Measurements from ENCODE around the gene FAM53A. TPM values are rescaled to one million over a fixed set of nuclear protein-coding genes. Genes with fewer than 3 reads are reported as not detected.

FAM53A gene
- total RNA-seq, 1 donor from 2014 or later, result 1.8 TPM

- Mint-ChIP-seq H3K36me3 (ENCODE audit: low read depth, unreplicated experiment) (no peaks in the 10 kb centered on the region), H3K9me3 (ENCODE audit: unreplicated experiment) (no peaks in the 10 kb centered on the region), H3K4me1 (ENCODE audit: unreplicated experiment) (peaks cover 2% of the 10 kb centered on the region), H3K27ac (ENCODE audit: unreplicated experiment) (no peak overlapping the region), H3K4me3 (ENCODE audit: unreplicated experiment) (no peak overlapping the region), H3K27me3 (ENCODE audit: unreplicated experiment) (peaks cover 6% of the 10 kb centered on the region)
- TF ChIP-seq CTCF (IDR thresholded peaks at IDR 0.05; ENCODE audit: unreplicated experiment), result no peak
- no peak for DNase-seq (ENCODE audit: low spot score)
Observed at GRCh38 chr4:1596393-1596792, 87.7 kb downstream of the FAM53A start.

- Mint-ChIP-seq H3K4me1 (ENCODE audit: unreplicated experiment) (peaks cover 2% of the 10 kb centered on the region), H3K4me3 (ENCODE audit: unreplicated experiment) (no peak overlapping the region), H3K27me3 (ENCODE audit: unreplicated experiment) (peaks cover 7% of the 10 kb centered on the region), H3K27ac (ENCODE audit: unreplicated experiment) (no peak overlapping the region), H3K9me3 (ENCODE audit: unreplicated experiment) (no peaks in the 10 kb centered on the region), H3K36me3 (ENCODE audit: low read depth, unreplicated experiment) (peaks cover 2% of the 10 kb centered on the region)
- no peak for DNase-seq (ENCODE audit: low spot score)
- TF ChIP-seq CTCF (IDR thresholded peaks at IDR 0.05; ENCODE audit: unreplicated experiment), result no peak
Observed at GRCh38 chr4:1595789-1596325, 88.3 kb downstream of the FAM53A start.

GRCh38 chr4:1594871-1595788, 89.0 kb downstream of the FAM53A start:
- TF ChIP-seq CTCF (IDR thresholded peaks at IDR 0.05; ENCODE audit: unreplicated experiment), result no peak
- no peak overlapping the region for H3K27ac Mint-ChIP-seq (ENCODE audit: unreplicated experiment)
- no peak for DNase-seq (ENCODE audit: low spot score)
- peaks cover 6% of the 10 kb centered on the region for H3K27me3 Mint-ChIP-seq (ENCODE audit: unreplicated experiment)
- no peaks in the 10 kb centered on the region for H3K9me3 Mint-ChIP-seq (ENCODE audit: unreplicated experiment)
- no peak overlapping the region for H3K4me3 Mint-ChIP-seq (ENCODE audit: unreplicated experiment)
- H3K36me3 Mint-ChIP-seq (ENCODE audit: low read depth, unreplicated experiment), result peaks cover 3% of the 10 kb centered on the region
- H3K4me1 Mint-ChIP-seq (ENCODE audit: unreplicated experiment), result peaks cover 2% of the 10 kb centered on the region

- TF ChIP-seq CTCF (IDR thresholded peaks at IDR 0.05; ENCODE audit: unreplicated experiment), result no peak
Observed at GRCh38 chr4:1593881-1594345, 90.2 kb downstream of the FAM53A start.

GRCh38 chr4:1593458-1593857, 90.7 kb downstream of the FAM53A start:
- peaks cover 4% of the 10 kb centered on the region for H3K27me3 Mint-ChIP-seq (ENCODE audit: unreplicated experiment)
- H3K27ac Mint-ChIP-seq (ENCODE audit: unreplicated experiment), result no peak overlapping the region
- peaks cover 3% of the 10 kb centered on the region for H3K36me3 Mint-ChIP-seq (ENCODE audit: low read depth, unreplicated experiment)
- H3K9me3 Mint-ChIP-seq (ENCODE audit: unreplicated experiment), result no peaks in the 10 kb centered on the region
- H3K4me3 Mint-ChIP-seq (ENCODE audit: unreplicated experiment), result no peak overlapping the region
- no peak for TF ChIP-seq CTCF (IDR thresholded peaks at IDR 0.05; ENCODE audit: unreplicated experiment)
- H3K4me1 Mint-ChIP-seq (ENCODE audit: unreplicated experiment), result peaks cover under 1% of the 10 kb centered on the region
- no peak for DNase-seq (ENCODE audit: low spot score)

More at GRCh38 chr4:1593881-1594345, 90.2 kb downstream of the FAM53A start:
- Mint-ChIP-seq H3K27ac (ENCODE audit: unreplicated experiment) (no peak overlapping the region), H3K4me1 (ENCODE audit: unreplicated experiment) (peaks cover 2% of the 10 kb centered on the region), H3K4me3 (ENCODE audit: unreplicated experiment) (no peak overlapping the region), H3K27me3 (ENCODE audit: unreplicated experiment) (peaks cover 4% of the 10 kb centered on the region), H3K9me3 (ENCODE audit: unreplicated experiment) (no peaks in the 10 kb centered on the region), H3K36me3 (ENCODE audit: low read depth, unreplicated experiment) (peaks cover 3% of the 10 kb centered on the region)
- DNase-seq (ENCODE audit: low spot score), result no peak
